Stimulated activated CD8-positive, alpha-beta memory T cell treated with anti-CD3 and anti-CD28 coated beads, Interleukin-4, amount 100 ng/mL, for 48 hours (primary cell): ENCODE data around the gene SMC2.

Experiments used
- DNase-seq: peaks from one replicate; pipeline ENCODE4 v3.0.0-alpha.2; 2020

SMC2 gene

DNA sequence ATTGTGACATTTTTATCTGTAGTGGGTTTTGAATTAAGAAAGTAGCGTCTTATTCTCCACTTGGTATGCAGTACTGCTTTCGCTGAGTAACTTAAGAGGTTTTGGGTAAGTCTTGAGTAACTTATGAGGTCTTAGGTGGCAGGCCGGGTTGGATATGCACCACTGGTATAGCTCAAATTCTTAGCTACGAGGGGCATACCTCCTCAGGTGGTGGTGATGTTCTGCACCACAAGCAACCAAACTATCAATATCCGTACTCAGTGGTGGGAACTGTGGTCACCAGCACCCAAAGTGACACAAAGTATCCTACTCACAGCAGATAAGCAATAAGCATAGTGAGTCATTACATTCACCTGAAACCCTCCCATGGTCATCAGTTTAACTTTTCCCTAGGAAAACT, 13.7 kb downstream of the SMC2 start:
- no peak for DNase-seq

DNA sequence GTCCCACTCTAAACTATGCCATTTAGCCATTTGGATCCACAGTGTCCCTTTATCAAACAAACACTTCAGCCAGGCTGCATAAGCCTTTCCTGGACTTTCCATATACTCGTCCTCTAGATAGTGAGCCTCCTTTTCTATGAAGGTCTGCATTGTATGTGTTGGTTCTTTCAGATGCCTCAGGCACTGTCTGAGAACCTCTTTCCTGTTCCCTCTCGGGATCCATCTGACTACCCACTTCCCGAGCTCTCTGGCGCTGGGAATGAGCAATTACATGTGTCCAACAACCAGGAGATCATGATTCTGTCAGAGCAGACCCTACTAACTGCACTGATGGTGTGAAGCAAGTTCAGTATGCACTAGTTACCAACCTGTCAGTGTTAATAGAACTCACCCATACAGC, 14.2 kb downstream of the SMC2 start:
- DNase-seq = no peak

DNA sequence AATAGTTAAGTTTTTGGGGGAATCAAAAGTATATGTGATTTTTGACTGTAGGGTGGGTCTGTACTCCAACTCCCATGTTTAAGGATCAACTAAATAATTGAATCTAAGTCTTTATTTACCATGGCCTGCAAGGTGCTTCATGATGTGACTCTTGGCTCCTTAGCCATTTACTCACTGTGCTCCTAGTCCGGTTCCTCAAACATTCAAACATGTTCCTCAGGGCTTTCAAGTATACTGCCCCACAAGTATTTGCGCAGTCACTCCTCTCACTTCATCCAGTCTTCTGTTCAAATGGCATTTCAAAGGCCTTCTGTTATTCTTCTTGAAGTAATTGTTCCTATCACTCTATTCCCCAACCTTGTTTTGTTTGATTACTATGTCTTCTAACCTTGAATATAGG, 16.4 kb downstream of the SMC2 start:
- no peak for DNase-seq

DNA sequence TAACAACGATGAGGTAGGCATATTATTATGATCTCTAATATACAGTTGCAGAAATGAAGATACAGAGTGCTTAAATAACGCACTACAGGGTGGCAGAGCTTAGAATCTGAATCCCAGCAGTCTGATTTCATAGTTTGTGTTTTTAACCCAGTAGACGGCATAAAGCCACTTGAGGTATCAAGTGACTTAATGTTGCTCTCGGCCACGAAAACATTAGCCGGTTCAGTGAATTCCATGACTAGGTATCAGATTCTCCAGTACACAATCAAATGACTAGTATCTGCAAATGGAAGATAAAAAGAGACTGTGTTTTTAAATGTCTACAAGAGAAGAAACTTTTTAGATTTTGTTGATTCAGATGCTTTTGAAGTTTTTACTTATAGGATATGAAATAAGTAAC, 24.8 kb downstream of the SMC2 start:
- no peak for DNase-seq

DNA sequence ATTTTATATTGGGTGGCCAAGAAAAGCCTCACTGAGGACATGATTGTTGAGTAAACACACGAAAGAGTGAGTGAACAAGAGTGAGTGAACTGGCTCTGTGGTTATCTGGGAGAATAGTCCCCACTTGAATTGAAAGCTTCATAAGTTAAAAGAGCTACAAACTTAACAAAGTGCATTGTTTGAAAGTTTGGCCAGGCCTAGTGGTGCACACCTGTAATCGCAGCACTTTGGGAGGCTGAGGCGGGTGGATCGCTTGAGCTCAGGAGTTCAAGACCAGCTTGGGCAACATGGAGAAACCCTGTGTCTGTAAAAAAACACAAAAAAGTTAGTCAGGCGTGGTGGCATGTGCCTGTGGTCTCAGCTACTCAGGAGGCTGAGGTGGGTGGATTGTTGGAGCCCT, 26.9 kb downstream of the SMC2 start:
- no peak for DNase-seq

DNA sequence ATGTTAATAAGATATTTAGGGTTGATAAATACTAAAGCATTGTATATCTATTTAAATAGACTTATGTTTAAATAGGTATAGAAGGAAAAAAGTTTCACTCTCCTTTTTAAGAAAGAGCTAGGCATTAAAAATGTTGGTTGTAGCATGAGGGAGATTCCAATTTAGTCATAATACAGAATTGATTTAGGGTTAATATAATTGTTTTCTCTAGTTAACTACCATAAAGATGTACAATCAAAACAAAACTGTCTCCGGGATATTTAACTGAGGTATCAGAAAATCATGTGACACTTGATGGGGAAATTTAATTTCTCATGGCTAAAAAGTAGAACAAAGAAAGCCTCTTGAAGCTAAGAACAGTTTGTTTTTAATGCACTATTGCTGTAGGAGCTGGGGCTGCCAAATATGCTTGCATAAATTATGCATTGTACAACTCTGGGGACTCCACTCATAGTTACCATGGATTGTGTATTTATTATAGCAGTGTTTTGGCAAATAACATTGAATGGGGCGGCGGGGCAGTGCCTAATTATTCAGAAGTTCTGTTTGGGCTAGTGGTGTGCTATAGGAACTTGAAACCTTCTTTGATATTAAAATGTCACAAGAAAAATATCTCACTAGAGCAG, 44.2 kb downstream of the SMC2 start:
- DNase-seq = no peak

DNA sequence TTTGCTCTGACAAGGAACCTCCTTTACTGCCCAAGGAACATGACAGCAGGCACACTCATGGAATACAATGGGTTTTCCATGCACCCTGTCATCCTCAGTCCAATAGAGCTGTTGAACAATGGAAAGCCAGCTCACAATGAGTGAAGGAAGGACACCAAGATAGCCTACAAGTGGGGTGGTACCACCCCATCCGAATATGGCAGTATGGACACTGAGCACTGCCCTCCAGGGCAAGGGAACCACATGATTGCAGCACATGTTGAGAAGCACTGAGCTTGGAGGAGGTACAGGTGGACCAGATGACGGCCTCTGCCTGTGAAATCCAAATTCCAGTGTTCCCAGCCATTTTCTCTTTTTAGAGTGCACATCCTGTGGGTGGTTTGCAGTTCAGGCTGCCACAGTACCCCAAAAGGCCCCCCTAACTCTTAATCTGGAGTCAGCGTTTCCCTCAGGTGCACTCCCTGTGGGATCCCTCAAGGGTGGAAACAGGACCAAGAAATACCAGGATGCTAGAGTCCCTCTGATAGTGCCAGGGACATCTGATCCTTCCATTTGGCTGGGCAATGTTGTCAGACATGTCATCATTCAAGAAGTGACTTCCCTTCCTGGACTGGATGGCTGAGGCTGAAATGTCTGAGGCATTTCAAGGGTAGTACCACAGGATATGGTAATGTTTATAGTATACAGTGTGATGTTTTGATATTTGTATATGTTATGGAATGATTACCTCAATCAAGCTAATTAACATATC, 48.9 kb downstream of the SMC2 start:
- DNase-seq = no peak

DNA sequence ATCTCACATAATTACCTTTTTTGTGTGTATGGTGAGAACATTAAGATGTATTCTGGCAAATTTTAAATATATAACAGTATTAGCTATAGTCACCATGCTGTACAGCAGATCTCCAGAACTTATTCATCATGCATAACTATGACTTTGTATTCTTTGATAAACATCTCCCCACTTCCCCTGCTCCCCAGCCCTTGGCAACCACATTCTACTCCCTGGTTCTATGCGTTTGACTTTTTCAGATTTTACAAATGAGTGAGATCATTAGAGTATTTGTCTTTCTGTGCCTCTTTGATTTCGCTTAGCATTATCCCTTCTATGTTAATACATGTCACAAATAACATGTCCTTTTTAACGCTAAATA, 49.4 kb downstream of the SMC2 start:
- no peak for DNase-seq

DNA sequence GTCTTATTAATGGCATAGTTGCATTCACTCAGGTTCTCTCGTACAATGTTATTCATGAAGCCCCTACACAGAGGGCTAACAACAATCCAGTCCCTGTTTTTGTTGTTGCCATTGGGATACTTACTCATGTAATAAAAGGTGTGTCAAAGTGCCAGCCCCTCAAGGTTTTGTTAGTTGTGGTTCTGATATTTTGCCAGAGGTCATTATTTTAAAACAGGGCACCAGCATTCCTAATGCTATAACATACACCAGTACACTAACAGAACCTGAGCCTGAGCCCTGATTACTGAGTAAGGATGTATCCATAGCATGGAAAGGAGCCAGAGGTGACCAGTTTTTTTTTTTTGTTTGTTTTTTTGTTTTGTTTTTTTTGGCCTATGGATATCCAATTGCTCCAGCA, 50.2 kb downstream of the SMC2 start:
- no peak for DNase-seq

DNA sequence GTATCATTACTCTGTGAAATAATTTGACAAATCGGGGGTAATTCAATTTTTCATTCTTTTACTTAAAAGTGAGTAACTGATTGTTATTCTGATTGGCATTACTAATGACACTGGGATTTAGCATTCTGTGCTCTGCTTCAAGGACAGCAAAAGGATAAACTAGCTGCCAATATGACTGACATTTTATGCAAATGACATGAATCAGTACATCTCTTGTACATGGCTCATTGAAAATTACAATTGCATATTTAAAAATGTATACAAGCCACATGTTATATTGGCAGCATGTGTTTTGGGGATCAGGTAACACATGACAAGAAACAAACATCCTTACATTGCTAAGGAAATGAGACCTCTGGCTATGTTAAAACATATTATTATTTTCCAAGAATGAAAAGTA, 79.0 kb downstream of the SMC2 start:
- DNase-seq = no peak

DNA sequence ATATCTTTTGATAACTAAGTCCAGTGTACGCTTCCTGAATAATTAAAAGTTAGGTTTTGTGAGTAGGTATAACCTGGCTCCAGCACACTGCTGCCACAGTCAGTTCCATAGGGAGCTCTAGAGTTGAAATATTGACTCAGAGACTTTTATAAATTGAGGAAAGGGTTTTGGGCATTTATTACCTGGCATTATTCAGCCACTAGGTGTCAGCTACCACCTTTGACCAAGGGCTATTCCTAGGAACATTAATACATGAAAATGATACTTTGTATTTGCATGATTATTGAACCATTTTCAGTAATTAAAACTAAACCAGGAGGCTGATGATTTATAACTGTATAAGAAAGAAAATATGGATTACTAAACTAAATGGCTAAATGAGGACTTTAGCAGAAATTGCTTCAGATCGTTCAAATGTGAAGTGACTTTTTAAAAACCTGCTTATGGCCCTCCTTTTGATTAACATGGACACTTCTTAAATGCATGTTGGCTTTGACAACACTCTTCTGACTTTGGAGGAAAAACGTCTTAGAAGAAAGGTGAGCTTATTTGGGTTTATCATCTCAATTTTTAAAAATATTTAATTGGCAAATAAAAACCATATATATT, 83.0 kb downstream of the SMC2 start:
- no peak for DNase-seq

DNA sequence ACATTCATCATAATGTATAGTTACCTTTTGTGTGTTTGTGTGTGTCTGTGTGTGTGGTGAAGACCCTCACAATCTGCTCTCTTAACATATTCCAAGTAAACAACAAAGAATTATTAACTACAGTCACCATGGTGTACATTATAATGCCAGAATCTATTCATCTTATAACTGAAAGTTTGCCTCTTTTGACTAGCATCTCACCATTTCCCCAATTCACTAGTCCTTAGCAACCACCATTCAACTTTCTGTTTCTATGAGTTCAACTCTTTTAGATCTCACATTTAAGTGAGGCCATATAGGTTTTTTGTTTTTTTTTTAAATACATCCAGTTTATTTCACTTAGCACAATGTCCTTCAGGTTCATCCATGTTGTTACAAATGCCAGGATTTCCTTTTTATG, 83.6 kb downstream of the SMC2 start:
- no peak for DNase-seq
